Gastroesophageal sphincter (tissue), 3 donors: ENCODE results near the gene RBM23.

ENCODE experiments used
- CTCF ChIP-seq, 4 experiments: fragments of 200-600 bp in 2 of 4; fragments of 450-650 bp in 2 of 4; sonication (generic) in 1 of 4; IDR thresholded peaks; one replicate each; pipeline ENCODE4 v1.5.1; 2017 to 2019; ENCODE audit warnings: antibody characterized with exemption in 4 of 4, mild to moderate bottlenecking in 2 of 4, moderate library complexity in 2 of 4
- POLR2A ChIP-seq, 2 donors: fragments of 450-650 bp; IDR thresholded peaks; one replicate each; pipeline ENCODE4 v1.6.1; 2017; ENCODE audit warnings: antibody characterized with exemption in 2 of 2, mild to moderate bottlenecking in 2 of 2, moderate library complexity in 1 of 2

GRCh38 chr14:22848351-22849164 is 70.4 kb downstream of the RBM23 start:
- TF ChIP-seq CTCF (IDR thresholded peaks at IDR 0.05), result peak in 1 of 4 experiments; percentile 4
- TF ChIP-seq POLR2A (IDR thresholded peaks at IDR 0.05), result no peak
